ENCODE data around the gene TPRX2.

TPRX2 gene

GRCh38 chr19:47882890-47883289 lies 23.9 kb downstream of the TPRX2 start:
- TF ChIP-seq CTCF (IDR thresholded peaks at IDR 0.05): no peak

GRCh38 chr19:47885067-47885463 lies 26.0 kb downstream of the TPRX2 start:
- TF ChIP-seq CTCF (IDR thresholded peaks at IDR 0.05): no peak

DNA sequence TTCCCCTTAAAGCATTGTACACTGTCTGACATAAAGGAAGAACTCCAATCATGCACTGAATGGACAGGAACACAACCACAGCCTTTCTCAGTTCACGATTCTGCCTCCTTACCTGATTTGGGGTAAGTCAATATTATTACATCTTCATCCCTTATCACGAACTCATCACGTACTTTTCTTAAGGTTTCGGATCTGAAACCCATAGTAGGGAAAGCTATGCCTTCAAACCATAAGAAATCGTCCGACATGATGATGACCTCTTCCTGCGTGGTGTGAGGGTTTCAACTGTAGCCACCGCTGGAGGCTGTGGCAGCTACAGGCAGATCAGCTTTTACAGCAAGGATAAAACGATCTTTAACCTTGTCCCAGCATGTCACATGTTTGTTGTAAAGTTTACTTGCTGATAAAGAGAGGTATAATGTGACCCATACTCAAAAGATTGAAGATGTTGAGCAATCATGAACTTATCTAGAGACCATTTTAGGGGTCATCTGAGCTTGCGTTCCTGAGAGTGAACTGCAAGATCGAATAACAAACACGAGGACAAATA lies 27.1 kb downstream of the TPRX2 start, which contains the start of gene SULT2A1:
Gene SULT2A1, minus strand, starts transcription at position 306 of the 550 bp plus-strand sequence. Its CDS starts 58 bp downstream, at position 248.
- TF ChIP-seq CTCF (IDR thresholded peaks at IDR 0.05): no peak

- TF ChIP-seq CTCF (IDR thresholded peaks at IDR 0.05): no peak
Measured at GRCh38 chr19:47890865-47891621, 32.0 kb downstream of the TPRX2 start.

GRCh38 chr19:47891622-47891922 lies 32.5 kb downstream of the TPRX2 start:
- TF ChIP-seq CTCF (IDR thresholded peaks at IDR 0.05): no peak

DNA sequence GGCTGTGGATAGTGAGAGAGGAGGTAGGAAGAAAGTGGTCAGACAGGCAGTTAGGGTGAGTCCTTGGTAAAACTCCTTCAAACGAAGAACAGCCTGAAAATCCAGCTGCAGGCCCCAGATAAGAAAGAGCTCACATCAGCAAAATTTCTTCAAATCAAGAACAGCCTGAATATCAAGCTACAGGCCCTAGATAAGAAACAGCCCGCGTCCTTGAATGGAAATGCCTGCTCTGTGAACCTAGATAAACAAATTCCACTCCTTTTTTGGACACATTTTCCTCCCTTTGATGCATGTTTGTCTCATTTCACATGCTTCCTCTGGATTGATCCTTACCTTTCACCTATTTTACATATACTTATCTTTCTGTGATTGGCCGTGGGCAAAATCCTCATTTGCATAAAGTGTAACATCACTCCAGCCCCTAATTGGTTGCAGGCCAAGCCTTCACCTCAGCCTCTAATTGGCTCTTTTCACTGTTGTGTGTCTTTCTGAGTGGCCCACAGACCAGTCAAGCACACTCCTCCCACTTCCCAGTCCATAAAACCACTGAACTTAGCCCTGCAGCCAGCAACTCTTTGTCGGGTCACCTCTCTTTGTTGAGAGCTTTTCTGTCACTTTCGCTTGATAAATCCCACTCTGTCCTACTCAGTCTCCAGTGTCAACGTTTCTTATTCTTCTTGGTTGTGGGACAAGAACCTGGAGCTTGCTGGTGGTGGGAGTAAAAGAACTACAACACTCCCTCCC lies 33.1 kb downstream of the TPRX2 start:
- TF ChIP-seq CTCF (IDR thresholded peaks at IDR 0.05): no peak

- TF ChIP-seq CTCF (IDR thresholded peaks at IDR 0.05): no peak
Measured at GRCh38 chr19:47895165-47895782, 36.2 kb downstream of the TPRX2 start.
